Hematopoietic multipotent progenitor cell treated with erythropoietin and hydrocortisone succinate and interleukin-3 and kit ligand, for 17 days (in vitro differentiated cells): Measurements from ENCODE around the gene AQP1.

ENCODE experiments used
- DNase-seq: peaks from one replicate; pipeline ENCODE4 v3.0.0-alpha.2; 2015; ENCODE audit warnings: low spot score

AQP1 gene

DNA sequence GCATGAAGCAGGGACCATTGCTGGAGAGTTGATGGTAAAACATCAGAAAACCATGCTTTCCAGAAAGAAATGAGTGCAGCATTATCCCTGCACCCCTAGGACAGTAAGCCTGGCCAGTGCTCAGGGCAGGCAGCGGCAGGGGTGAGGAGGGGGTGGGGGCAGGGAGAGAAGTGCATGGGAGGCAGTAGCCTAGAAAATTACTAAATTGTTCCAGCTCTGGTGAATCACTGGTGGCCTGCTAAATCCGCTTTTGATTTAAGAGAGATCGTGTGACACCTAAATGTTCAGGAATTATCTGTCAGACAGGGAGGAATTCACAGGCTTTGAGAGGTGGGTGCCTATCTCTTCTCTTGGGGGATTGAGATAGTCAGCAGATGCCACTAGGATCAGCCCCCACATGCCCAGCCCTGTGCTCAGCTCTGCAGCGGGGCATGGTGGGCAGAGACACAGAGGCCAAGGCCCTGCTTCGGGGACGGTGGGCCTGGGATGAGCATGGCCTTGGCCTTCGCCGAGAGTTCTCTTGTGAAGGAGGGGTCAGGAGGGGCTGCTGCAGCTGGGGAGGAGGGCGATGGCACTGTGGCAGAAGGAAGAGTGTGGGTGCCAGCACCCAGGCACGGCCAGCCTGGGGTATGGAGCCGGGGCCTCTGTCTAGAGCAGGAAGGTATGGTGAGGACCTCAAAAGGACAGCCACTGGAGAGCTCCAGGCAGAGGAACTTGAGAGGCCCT is 5.0 kb upstream of the AQP1 start:
- no peak for DNase-seq

- no peak for DNase-seq
Observed at GRCh38 chr7:30907527-30908267, 4.0 kb upstream of the AQP1 start.

- no peak for DNase-seq
Observed at GRCh38 chr7:30908681-30909080, 3.0 kb upstream of the AQP1 start.

DNA sequence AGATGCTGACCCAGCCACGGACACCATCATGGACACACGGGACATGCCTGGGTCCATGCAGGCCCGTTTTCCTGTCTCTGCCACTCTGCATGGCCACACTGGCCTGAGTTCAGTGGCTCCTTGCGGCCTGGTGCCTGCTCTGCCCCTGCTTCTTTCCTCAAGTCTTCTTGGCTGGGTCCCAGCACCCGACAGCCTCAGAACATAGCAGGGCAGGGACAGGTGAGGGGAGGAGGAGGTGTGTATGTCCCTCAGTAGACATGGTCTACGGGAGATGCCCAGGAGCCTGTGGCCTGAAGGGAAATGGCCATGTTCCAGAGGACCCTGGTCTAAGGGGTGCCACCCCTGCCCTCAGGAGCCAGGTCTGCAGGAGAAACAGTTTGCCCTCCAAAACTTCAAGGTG is 2.2 kb upstream of the AQP1 start:
- no peak for DNase-seq

GRCh38 chr7:30910411-30911073 is 1.1 kb upstream of the AQP1 start:
- DNase-seq = peak; percentile 48

GRCh38 chr7:30911133-30911532 is 520 bp upstream of the AQP1 start:
- no peak for DNase-seq

DNA sequence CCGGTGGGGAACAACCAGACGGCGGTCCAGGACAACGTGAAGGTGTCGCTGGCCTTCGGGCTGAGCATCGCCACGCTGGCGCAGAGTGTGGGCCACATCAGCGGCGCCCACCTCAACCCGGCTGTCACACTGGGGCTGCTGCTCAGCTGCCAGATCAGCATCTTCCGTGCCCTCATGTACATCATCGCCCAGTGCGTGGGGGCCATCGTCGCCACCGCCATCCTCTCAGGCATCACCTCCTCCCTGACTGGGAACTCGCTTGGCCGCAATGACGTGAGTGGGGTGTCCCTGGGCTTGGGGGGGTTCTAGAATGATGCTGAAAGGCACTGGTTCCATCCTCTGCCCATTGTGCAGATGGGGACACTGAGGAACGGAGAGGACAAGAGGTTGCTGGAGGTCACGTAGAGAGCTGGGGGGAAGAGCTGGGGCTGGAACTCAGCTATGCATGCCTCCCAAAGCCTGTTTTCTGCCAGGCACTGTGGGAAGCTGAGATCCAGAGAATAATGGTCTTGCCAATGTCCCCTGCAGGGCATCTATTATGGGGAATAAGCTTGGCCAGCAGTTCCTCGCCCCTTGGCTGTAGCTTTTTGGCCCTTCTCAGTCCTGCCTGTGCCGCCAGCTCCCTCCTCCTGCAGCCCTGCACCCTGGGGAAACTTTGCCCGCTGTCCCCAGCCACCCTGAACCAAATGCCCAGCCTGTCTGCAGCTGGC is 523 bp downstream of the AQP1 start:
- peak; percentile 34 for DNase-seq

- DNase-seq = no peak
Observed at GRCh38 chr7:30912731-30912985, 1.0 kb downstream of the AQP1 start.

DNA sequence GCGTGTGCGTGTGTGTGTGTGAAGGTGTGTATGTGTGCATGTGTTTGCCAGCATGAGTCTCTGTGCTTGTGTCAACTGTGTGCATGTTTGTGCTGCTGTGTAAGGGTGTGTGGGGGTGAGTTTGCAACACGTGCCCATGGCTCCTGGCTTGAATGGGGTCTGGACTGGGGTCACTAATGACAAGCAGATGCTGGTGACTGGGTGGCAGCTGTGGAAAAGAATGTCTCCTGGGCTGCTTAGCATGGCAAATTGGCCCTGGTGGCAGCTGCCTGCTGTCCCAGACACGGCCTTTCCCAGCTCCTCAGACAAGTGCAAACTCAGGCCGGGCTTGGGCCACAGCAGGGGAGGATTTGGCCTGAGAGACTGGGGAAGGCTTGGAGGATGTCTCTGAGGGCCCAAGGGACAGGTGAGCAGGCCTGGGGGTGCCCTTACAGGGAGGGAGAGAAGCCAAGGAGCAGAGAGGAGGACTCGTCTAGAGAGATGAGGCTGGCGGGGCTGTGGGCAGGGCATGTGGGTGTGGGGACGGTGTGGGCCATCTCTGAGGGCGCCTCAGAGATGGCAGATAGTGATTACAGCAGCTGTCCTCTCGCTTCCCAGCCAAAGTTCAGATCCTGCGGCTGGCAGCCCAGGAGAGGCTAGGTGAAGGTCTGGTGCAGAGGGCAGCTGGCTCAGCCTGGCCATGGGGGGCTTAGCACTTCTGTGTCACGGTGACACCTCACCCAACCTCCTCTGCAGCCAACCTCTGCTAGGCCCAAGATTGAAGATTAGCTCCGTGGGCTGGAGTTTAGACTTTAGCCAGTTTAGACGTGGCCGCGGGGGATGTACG is 1.5 kb downstream of the AQP1 start:
- peak; percentile 50 for DNase-seq

DNA sequence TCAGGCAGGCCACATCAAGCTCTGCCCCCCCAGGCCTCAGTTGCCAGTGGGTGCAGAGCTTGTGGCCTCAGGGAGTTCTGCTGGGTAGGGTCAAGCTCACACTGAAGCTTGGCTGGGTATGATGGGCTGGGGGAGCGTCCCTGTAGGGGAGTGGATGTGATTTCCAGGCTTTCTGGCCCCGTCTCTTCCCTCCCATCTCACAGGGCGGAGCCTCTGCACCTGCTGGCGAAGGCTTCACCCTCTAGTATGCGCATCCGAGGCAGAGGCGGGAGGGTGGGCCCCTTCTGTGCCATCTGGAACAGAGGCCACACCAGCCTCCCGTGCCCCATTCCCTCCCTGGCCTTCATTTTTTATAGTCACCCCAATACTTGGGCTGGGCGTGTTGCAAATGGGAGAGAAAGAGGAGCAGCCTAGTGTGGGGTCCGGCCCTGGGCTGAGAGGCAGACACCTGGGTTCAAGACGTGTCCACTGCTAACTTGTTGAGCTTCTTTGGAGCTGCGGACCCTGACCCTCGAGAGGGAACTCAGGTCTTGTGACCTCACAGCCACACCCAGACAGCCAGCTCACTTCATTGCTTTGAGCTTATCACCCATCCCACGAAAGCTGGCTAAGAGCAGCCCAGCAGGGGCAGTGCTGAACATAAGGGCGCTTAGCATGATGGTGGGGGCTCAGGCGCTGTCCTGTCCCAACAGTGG is 2.3 kb downstream of the AQP1 start:
- DNase-seq = peak; percentile 70

GRCh38 chr7:30914596-30914995 is 2.9 kb downstream of the AQP1 start:
- DNase-seq = peak; percentile 52

GRCh38 chr7:30915005-30915601 is 3.5 kb downstream of the AQP1 start:
- peak; percentile 76 for DNase-seq

DNA sequence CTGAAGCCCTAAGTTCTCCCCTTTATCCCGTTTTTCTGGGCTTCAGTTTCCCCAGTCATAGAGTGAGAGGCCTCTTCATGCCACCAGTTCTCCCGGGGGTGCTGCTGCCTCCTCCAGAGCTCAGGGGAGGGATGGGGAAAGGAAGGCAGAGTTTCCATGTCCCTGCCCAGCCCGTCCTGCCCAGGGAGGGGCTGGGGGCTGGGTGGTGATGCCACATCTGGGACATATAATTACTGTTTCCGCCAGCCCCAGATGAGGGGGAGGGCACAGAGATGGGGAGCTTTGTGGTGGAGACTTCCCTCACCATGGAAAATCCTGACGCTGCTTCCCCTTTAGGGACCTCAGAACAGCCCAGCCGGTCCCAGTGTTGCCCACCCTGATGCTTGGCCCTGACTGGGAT is 4.1 kb downstream of the AQP1 start:
- no peak for DNase-seq

GRCh38 chr7:30916255-30916654 is 4.6 kb downstream of the AQP1 start:
- DNase-seq = no peak

DNA sequence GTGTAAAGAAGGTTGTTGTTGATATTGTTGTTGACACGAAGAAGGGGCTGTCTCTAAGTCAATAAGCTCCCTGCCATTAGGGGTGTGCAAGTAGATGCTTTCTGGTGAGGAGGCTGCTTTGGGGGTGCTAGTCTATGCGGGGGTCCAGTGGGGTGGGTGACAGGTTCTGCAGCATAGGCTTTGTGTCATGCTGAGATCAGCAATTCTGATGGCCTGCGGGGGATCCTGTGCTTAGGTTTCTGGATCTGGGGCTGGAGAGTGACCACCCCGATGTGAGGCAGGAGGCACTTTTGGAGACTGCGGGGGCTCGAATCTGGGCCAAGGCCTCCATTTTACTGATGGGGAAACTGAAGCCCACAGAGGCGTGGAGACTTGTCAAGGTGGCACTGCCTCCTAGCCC is 5.1 kb downstream of the AQP1 start:
- no peak for DNase-seq

GRCh38 chr7:30917216-30917893 is 5.7 kb downstream of the AQP1 start:
- no peak for DNase-seq

- no peak for DNase-seq
Observed at GRCh38 chr7:30918676-30919075, 7.0 kb downstream of the AQP1 start.

DNA sequence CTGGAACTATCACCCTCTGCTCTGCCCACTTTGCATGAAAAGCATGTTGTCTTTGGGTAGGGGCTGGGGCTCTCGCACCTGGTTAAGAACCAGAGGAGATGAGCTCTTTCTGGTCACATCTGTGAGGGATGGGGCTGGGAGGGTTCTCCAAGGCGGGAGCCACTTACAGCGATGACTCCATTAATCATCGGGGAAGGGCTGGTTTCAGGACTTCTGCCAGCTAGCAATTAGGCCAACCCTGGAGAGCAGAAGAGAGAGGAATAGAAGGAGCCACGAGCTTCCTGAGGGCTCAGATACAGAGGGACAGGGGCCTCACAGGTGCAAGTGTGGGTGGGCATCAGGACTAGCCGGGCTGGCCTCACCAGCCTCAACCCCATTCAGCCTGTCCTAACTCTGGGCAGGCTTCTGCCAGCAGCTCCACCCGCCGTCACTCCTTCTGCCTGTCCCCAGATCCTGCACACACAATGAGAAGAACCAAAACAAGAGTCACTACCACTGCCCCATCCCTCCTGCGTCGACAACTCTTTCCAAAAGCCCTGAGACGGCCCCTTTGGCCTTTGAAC is 8.4 kb downstream of the AQP1 start:
- no peak for DNase-seq

DNA sequence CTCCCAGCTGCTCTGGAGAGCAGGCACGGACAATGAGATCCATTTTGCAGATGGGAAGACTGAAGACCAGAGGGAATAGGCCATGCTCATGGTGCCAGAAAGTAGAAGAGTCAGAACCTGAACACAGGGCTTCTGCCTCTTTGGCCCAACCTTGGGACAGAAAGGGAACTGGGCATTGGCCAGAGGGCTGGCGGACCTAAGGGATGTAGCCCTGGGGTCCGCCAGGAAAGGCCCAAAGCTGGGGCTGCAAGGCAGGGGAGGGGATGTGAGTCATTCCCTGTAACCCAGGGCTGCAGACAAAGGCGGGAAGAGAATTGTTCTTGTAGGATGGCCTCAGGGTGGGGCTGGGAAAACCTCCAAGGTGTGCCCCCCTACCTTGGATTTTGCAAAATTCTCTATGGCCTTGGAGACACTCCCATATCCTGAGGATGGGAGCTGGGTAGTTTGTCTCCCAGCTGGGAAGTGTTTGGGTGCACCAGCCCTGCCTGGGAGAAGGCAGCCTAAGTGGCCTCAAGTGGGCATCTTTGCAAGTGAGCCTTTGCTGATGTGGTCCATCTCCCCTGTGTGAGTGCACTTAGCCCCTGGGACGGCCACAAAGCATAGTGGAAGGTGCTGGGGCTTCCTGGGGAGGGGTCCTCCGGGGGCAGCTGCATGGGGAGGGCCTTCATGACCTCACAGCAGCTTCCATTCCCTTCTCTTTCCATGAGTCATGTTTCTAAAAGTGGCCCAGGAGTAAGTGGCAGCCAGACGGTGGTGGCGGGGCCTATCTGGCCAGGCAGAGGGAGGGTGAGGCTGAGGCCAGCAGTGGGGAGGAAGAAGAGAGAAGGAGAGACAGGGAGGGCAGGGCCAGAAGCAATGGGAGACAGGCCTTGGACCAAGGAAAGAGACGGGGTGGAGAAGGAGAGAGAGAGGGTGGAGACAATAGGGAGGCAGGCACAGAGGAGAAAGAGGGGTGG is 9.2 kb downstream of the AQP1 start:
- DNase-seq = no peak
